GM19238 (cell line): ENCODE measurements around the gene XK.
"Not testable (repeated sequence)": the region's sequence is repeated elsewhere in the genome, so short reads cannot be mapped to it uniquely, and the experiment has no call there.

Experiments
- DNase-seq: peaks from one replicate; pipeline ENCODE4 v3.0.0; 2011; ENCODE audit warnings: low spot score; ENCODE audit not compliant: insufficient read length

The XK gene

GRCh38 chrX:37753384-37753783 lies 67.8 kb downstream of the XK start:
- no peak for DNase-seq

- DNase-seq: no peak
These were observed 68.9 kb downstream of the XK start for GRCh38 chrX:37754516-37754915.

GRCh38 chrX:37755025-37755424 lies 69.4 kb downstream of the XK start:
- DNase-seq: peak; percentile 22

GRCh38 chrX:37757082-37757481 lies 71.5 kb downstream of the XK start:
- no peak for DNase-seq

GRCh38 chrX:37759351-37759750 lies 73.8 kb downstream of the XK start:
- DNase-seq: no peak

GRCh38 chrX:37759878-37760418 lies 74.4 kb downstream of the XK start:
- no peak for DNase-seq

- no peak for DNase-seq
These were observed 77.8 kb downstream of the XK start for GRCh38 chrX:37763400-37763799.

- no peak for DNase-seq
These were observed 79.9 kb downstream of the XK start for GRCh38 chrX:37765507-37765906.

GRCh38 chrX:37767430-37767829 lies 81.8 kb downstream of the XK start:
- no peak for DNase-seq

GRCh38 chrX:37768866-37769265 lies 83.3 kb downstream of the XK start:
- DNase-seq: not testable (repeated sequence)

- no peak for DNase-seq
These were observed 90.8 kb downstream of the XK start for GRCh38 chrX:37776283-37776986.

- no peak for DNase-seq
These were observed 91.4 kb downstream of the XK start for GRCh38 chrX:37776987-37777325.

- no peak for DNase-seq
These were observed 94.3 kb downstream of the XK start, which contains the start of gene CYBB for GRCh38 chrX:37779857-37780256. CYBB (plus strand) TSS chrX:37780059; CDS start chrX:37780078, 19 bp downstream.

GRCh38 chrX:37781081-37781480 lies 95.5 kb downstream of the XK start:
- DNase-seq: no peak
